GM18498 (cell line): ENCODE measurements around the gene TTC28.
"Not testable (repeated sequence)": the region's sequence is repeated elsewhere in the genome, so short reads cannot be mapped to it uniquely, and the experiment has no call there.

ENCODE experiments used
- ATAC-seq: cut with Tn5 transposase; IDR thresholded peaks from one replicate; pipeline ENCODE4 v1.9.1; 2021; ENCODE audit warnings: mild to moderate bottlenecking, moderate library complexity; ENCODE audit not compliant: unreplicated experiment

TTC28 gene

GRCh38 chr22:28678170-28678569 lies 1.5 kb downstream of the TTC28 start:
- not testable (repeated sequence) for ATAC-seq

GRCh38 chr22:28674121-28674563 lies 5.5 kb downstream of the TTC28 start:
- ATAC-seq, result no peak

GRCh38 chr22:28670756-28671155 lies 8.9 kb downstream of the TTC28 start:
- ATAC-seq, result no peak

GRCh38 chr22:28670161-28670560 lies 9.5 kb downstream of the TTC28 start:
- ATAC-seq, result no peak

- no peak for ATAC-seq
These were observed 10.3 kb downstream of the TTC28 start for GRCh38 chr22:28669387-28669786.

- not testable (repeated sequence) for ATAC-seq
These were observed 16.1 kb downstream of the TTC28 start for GRCh38 chr22:28663569-28663942.

- no peak for ATAC-seq
These were observed 21.2 kb downstream of the TTC28 start for GRCh38 chr22:28658448-28658847.

- no peak for ATAC-seq
These were observed 23.5 kb downstream of the TTC28 start for GRCh38 chr22:28656181-28656580.

GRCh38 chr22:28650463-28650862 lies 29.2 kb downstream of the TTC28 start:
- ATAC-seq, result no peak

GRCh38 chr22:28648792-28649191 lies 30.8 kb downstream of the TTC28 start:
- ATAC-seq, result no peak

GRCh38 chr22:28647216-28647615 lies 32.4 kb downstream of the TTC28 start:
- no peak for ATAC-seq

- ATAC-seq, result no peak
These were observed 40.3 kb downstream of the TTC28 start for GRCh38 chr22:28639321-28639720.

- no peak for ATAC-seq
These were observed 42.4 kb downstream of the TTC28 start for GRCh38 chr22:28637225-28637624.

GRCh38 chr22:28630177-28630574 lies 49.5 kb downstream of the TTC28 start:
- no peak for ATAC-seq

- ATAC-seq, result no peak
These were observed 50.0 kb downstream of the TTC28 start for GRCh38 chr22:28629420-28630176.

GRCh38 chr22:28628766-28629165 lies 50.9 kb downstream of the TTC28 start:
- ATAC-seq, result no peak

GRCh38 chr22:28627791-28628190 lies 51.8 kb downstream of the TTC28 start:
- no peak for ATAC-seq

GRCh38 chr22:28620244-28620922 lies 59.3 kb downstream of the TTC28 start:
- no peak for ATAC-seq

- no peak for ATAC-seq
These were observed 60.4 kb downstream of the TTC28 start for GRCh38 chr22:28619236-28619635.

- not testable (repeated sequence) for ATAC-seq
These were observed 64.2 kb downstream of the TTC28 start for GRCh38 chr22:28615423-28615822.

- no peak for ATAC-seq
These were observed 69.7 kb downstream of the TTC28 start for GRCh38 chr22:28609921-28610320.

GRCh38 chr22:28608546-28608945 lies 71.1 kb downstream of the TTC28 start:
- no peak for ATAC-seq
